OCI-LY3 (cell line): ENCODE data around the gene ADAM8.

Experiments
- H2AFZ ChIP-seq: fragments of 200-600, 300-600 bp; shearing (Covaris generic); 2 replicates; pipeline ENCODE4 v1.6.0; 2014; ENCODE audit warnings: antibody characterized with exemption, low read depth, low read length
- H3K27ac ChIP-seq: fragments of 200-600, 300-600 bp; sonication (generic); 2 replicates; pipeline ENCODE4 v1.5.1; 2014; ENCODE audit warnings: mild to moderate bottlenecking, low read length, moderate library complexity, mixed read lengths
- H3K27me3 ChIP-seq: fragments of 200-600, 300-600 bp; sonication (generic); 2 replicates; pipeline ENCODE4 v1.6.1; 2014; ENCODE audit warnings: low read depth, low read length, mixed read lengths
- H3K36me3 ChIP-seq: fragments of 200-600, 300-600 bp; sonication (generic); replicated peaks from 2 replicates; pipeline ENCODE3; 2014; ENCODE audit warnings: low read depth, low read length, mixed read lengths
- H3K4me1 ChIP-seq: fragments of 300-600, 200-600 bp; sonication (generic); 2 replicates; pipeline ENCODE4 v1.6.1; 2014; ENCODE audit warnings: low read length, mixed read lengths
- H3K4me2 ChIP-seq: fragments of 200-600, 300-600 bp; sonication (generic); 2 replicates; pipeline ENCODE4 v1.6.1; 2014; ENCODE audit warnings: low read length, mixed read lengths
- H3K4me3 ChIP-seq: fragments of 300-600, 200-600 bp; sonication (generic); 2 replicates; pipeline ENCODE4 v1.5.1; 2014; ENCODE audit warnings: antibody characterized with exemption, mild to moderate bottlenecking, low read length, moderate library complexity
- H3K79me2 ChIP-seq: fragments of 300-600, 200-600 bp; shearing (Covaris generic); 2 replicates; pipeline ENCODE4 v1.6.1; 2014; ENCODE audit warnings: mild to moderate bottlenecking, low read length, mixed read lengths
- H3K9ac ChIP-seq: fragments of 300-600, 200-600 bp; shearing (Covaris generic); 2 replicates; pipeline ENCODE4 v1.6.0; 2014; ENCODE audit warnings: mild to moderate bottlenecking, low read length, moderate library complexity
- H3K9me3 ChIP-seq: fragments of 200-600, 300-600 bp; shearing (Covaris generic); 2 replicates; pipeline ENCODE4 v1.6.1; 2014; ENCODE audit warnings: low read length, mixed read lengths; ENCODE audit not compliant: insufficient read depth
- H4K20me1 ChIP-seq: fragments of 200-600, 300-600 bp; sonication (generic); 2 replicates; pipeline ENCODE4 v1.6.1; 2016; ENCODE audit warnings: low read length, mixed read lengths; ENCODE audit not compliant: insufficient read depth
- CTCF ChIP-seq: fragments of 200-600, 300-600 bp; sonication (generic); IDR thresholded peaks from 2 replicates; pipeline ENCODE4 v1.5.1; 2014; ENCODE audit warnings: antibody characterized with exemption, low read length, low read depth
- EZH2phosphoT487 ChIP-seq: fragments of 200-600 bp; shearing (Covaris generic); IDR thresholded peaks from 2 replicates; pipeline ENCODE4 v1.6.1; 2018; ENCODE audit warnings: antibody characterized with exemption, mixed run types, low read depth

Gene ADAM8

GRCh38 chr10:133258818-133259601 is 17.7 kb downstream of the ADAM8 start:
- H3K27ac ChIP-seq: no peak overlapping the region
- H3K9me3 ChIP-seq: no peaks in the 10 kb centered on the region
- no peak overlapping the region for H3K9ac ChIP-seq
- no peaks in the 10 kb centered on the region for H3K27me3 ChIP-seq
- peaks cover 35% of the 10 kb centered on the region for H3K4me1 ChIP-seq
- H3K79me2 ChIP-seq: no peaks in the 10 kb centered on the region
- H3K36me3 ChIP-seq: no peaks in the 10 kb centered on the region
- TF ChIP-seq EZH2phosphoT487: no peak
- no peak for TF ChIP-seq CTCF
- peaks cover 6% of the 10 kb centered on the region for H4K20me1 ChIP-seq
- H2AFZ ChIP-seq: 0 out of 2 replicates have a peak overlapping the region, but pooled peaks have one; percentile 43
- H3K4me2 ChIP-seq: peak overlapping the region; percentile 81
- H3K4me3 ChIP-seq: no peak overlapping the region

GRCh38 chr10:133258066-133258817 is 18.4 kb downstream of the ADAM8 start:
- Histone ChIP-seq H2AFZ (peak overlapping the region; percentile 92; the same call in 1 of the 2 replicates), H3K27me3 (no peaks in the 10 kb centered on the region), H3K9ac (peak overlapping the region; percentile 52), H4K20me1 (peaks cover 6% of the 10 kb centered on the region), H3K27ac (peak overlapping the region; percentile 35), H3K4me2 (peak overlapping the region; percentile 81), H3K36me3 (no peaks in the 10 kb centered on the region), H3K4me3 (peak overlapping the region; percentile 74), H3K4me1 (peaks cover 35% of the 10 kb centered on the region), H3K9me3 (no peaks in the 10 kb centered on the region), H3K79me2 (no peaks in the 10 kb centered on the region)
- TF ChIP-seq CTCF (no peak), EZH2phosphoT487 (no peak)

- H3K27ac ChIP-seq: peak overlapping the region; percentile 35
- H3K27me3 ChIP-seq: no peaks in the 10 kb centered on the region
- H3K36me3 ChIP-seq: no peaks in the 10 kb centered on the region
- peaks cover 3% of the 10 kb centered on the region; the same call in 1 of the 2 replicates for H4K20me1 ChIP-seq
- H3K4me2 ChIP-seq: peak overlapping the region; percentile 81
- H3K79me2 ChIP-seq: no peaks in the 10 kb centered on the region
- peaks cover 35% of the 10 kb centered on the region for H3K4me1 ChIP-seq
- H3K9ac ChIP-seq: peak overlapping the region; percentile 52
- H3K4me3 ChIP-seq: peak overlapping the region; percentile 74
- peak overlapping the region; percentile 92 for H2AFZ ChIP-seq
- peak; percentile 42 for TF ChIP-seq CTCF
- no peak for TF ChIP-seq EZH2phosphoT487
- H3K9me3 ChIP-seq: no peaks in the 10 kb centered on the region
Measured at GRCh38 chr10:133257489-133258065, 19.1 kb downstream of the ADAM8 start.

GRCh38 chr10:133255323-133255722 is 21.3 kb downstream of the ADAM8 start:
- H3K27me3 ChIP-seq: peaks cover under 1% of the 10 kb centered on the region; the same call in 1 of the 2 replicates
- H3K9me3 ChIP-seq: no peaks in the 10 kb centered on the region
- H3K9ac ChIP-seq: no peak overlapping the region

More at GRCh38 chr10:133255323-133255722, 21.3 kb downstream of the ADAM8 start:
- Histone ChIP-seq H3K4me2 (no peak overlapping the region), H3K79me2 (no peaks in the 10 kb centered on the region), H3K4me1 (peaks cover 28% of the 10 kb centered on the region), H3K36me3 (no peaks in the 10 kb centered on the region), H3K4me3 (no peak overlapping the region), H2AFZ (no peak overlapping the region), H4K20me1 (no peaks in the 10 kb centered on the region), H3K27ac (no peak overlapping the region)
- no peak for TF ChIP-seq CTCF
- TF ChIP-seq EZH2phosphoT487: no peak
